Chondrocyte (in vitro differentiated cells): ENCODE data around the gene ARHGAP1. TPM values are rescaled to one million over a fixed set of nuclear protein-coding genes. Genes with fewer than 3 reads are reported as not detected.

ENCODE experiments used
- DNase-seq: peaks from one replicate; pipeline ENCODE4 v3.0.0; 2021; ENCODE audit warnings: mixed read lengths, low spot score
- H3K27ac Mint-ChIP-seq: one replicate; pipeline ENCODE4 v1.8.0; 2021; ENCODE audit warnings: mild to moderate bottlenecking, moderate library complexity, mixed read lengths; ENCODE audit not compliant: unreplicated experiment
- H3K27me3 Mint-ChIP-seq: 2 replicates; pipeline ENCODE4 v1.8.0; 2021; ENCODE audit warnings: low read depth, mixed read lengths
- H3K36me3 Mint-ChIP-seq: 2 replicates; pipeline ENCODE4 v1.8.0; 2021; ENCODE audit warnings: low read depth, mixed read lengths
- H3K4me1 Mint-ChIP-seq: 2 replicates; pipeline ENCODE4 v1.8.0; 2021; ENCODE audit warnings: low read depth, mild to moderate bottlenecking, mixed read lengths
- H3K4me3 Mint-ChIP-seq: one replicate; pipeline ENCODE4 v1.8.0; 2021; ENCODE audit warnings: mild to moderate bottlenecking, moderate library complexity, mixed read lengths; ENCODE audit not compliant: unreplicated experiment
- H3K9me3 Mint-ChIP-seq: 2 replicates; pipeline ENCODE4 v1.8.0; 2021; ENCODE audit warnings: low read depth, mixed read lengths
- total RNA-seq: library from RNA; stranded (reverse); gene quantifications from 3 replicates; pipeline ENCODE4 v1.2.1, GENCODE V29; 2021
- TF ChIP-seq, protein P1 (sequence below): fragments of 200-600 bp; sonication (generic); IDR thresholded peaks from 2 replicates; pipeline ENCODE4 v1.5.0; 2021; ENCODE audit warnings: antibody characterized with exemption, mild to moderate bottlenecking, moderate library complexity

The ARHGAP1 gene
- total RNA-seq, 1 donor from 2014 or later, result 163 TPM

DNA sequence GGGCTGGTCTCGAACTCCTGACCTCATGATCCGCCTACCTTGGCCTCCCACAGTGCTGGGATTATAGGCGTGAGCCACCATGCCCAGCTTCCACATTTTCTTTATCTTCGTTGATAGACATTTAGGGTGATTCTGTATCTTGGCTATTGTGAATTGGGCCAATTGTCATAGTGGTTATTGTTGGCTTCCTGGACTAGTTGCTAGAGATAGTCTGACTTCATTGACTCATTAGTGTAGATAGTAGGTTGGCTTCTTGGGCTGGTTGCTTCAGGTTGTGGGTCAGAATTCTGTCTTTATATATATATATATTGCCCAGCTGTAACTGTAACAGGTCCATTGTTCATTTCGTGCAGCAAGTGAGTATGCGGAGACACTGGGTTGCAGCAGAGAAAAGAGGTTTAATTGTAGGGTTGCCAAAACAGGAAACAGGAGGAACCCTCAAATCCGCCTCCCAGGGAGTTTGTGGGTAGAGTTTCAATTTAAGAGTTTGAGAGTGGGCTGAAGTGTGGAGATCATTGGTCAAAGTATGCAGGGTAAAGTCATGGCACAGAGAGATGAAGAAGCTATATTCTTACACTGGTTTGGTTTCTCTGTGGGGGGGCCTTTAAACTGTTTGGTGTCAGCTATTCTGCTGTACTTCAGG lies 61.1 kb downstream of the ARHGAP1 start:
- Mint-ChIP-seq H3K9me3 (no peaks in the 10 kb centered on the region), H3K27me3 (no peaks in the 10 kb centered on the region), H3K4me1 (no peaks in the 10 kb centered on the region), H3K4me3 (no peak overlapping the region), H3K36me3 (peaks cover 8% of the 10 kb centered on the region), H3K27ac (no peak overlapping the region)
- TF ChIP-seq, protein P1, sequence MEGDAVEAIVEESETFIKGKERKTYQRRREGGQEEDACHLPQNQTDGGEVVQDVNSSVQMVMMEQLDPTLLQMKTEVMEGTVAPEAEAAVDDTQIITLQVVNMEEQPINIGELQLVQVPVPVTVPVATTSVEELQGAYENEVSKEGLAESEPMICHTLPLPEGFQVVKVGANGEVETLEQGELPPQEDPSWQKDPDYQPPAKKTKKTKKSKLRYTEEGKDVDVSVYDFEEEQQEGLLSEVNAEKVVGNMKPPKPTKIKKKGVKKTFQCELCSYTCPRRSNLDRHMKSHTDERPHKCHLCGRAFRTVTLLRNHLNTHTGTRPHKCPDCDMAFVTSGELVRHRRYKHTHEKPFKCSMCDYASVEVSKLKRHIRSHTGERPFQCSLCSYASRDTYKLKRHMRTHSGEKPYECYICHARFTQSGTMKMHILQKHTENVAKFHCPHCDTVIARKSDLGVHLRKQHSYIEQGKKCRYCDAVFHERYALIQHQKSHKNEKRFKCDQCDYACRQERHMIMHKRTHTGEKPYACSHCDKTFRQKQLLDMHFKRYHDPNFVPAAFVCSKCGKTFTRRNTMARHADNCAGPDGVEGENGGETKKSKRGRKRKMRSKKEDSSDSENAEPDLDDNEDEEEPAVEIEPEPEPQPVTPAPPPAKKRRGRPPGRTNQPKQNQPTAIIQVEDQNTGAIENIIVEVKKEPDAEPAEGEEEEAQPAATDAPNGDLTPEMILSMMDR, result no peak
- no peak for DNase-seq

DNA sequence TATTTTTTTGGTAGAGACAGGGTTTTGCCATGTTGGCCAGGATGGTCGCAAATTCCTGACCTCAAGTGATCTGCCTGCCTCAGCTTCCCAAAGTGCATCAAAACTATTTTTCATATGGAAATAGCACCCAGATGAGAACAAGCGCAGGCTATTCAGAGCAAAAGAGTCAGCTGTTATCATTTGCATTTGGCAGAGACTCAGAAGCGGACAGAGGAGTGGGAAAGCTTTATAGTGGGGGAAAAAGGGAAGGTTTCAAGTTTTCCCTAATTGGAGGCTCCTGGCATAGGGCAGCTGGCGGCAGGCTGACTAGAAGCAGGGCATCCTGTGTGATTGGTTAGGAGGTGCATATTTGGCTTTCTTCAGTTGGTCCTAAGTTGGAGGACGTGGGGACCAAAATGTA lies 62.9 kb downstream of the ARHGAP1 start:
- Mint-ChIP-seq H3K27ac (no peak overlapping the region), H3K27me3 (no peaks in the 10 kb centered on the region), H3K9me3 (no peaks in the 10 kb centered on the region), H3K4me1 (no peaks in the 10 kb centered on the region), H3K4me3 (no peak overlapping the region), H3K36me3 (peaks cover 6% of the 10 kb centered on the region)
- DNase-seq, result no peak
- TF ChIP-seq, protein P1, result no peak

DNA sequence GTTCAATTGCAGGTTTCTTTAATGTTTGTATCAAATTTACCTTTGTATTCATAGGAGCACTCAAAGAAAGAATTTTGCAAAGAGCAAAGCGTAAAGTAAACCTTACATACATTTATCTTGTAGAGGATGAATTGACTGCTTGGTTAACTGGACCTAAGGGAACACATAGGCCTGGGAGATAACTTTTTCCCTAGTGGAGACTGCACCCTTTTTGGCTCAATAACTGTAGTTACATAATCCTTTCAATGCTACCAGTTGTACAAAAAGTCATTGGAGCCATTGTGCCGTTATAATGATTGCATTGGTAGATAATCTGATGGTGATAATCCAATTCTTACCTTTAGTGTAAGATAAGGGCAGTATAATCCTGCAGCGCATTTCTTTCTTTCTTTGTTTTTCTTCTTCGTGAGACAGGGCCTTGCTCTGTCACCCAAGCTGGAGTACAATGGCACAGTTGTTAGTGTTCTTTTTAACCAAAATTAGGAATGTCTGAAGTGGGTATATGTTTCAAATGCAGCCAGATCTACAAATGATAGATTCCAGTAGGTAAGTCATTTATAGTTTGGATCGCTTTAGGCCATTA lies 64.8 kb downstream of the ARHGAP1 start:
- Mint-ChIP-seq H3K36me3 (peaks cover 11% of the 10 kb centered on the region), H3K27ac (no peak overlapping the region), H3K4me1 (no peaks in the 10 kb centered on the region), H3K9me3 (no peaks in the 10 kb centered on the region), H3K27me3 (no peaks in the 10 kb centered on the region), H3K4me3 (no peak overlapping the region)
- TF ChIP-seq, protein P1, result no peak
- no peak for DNase-seq

DNA sequence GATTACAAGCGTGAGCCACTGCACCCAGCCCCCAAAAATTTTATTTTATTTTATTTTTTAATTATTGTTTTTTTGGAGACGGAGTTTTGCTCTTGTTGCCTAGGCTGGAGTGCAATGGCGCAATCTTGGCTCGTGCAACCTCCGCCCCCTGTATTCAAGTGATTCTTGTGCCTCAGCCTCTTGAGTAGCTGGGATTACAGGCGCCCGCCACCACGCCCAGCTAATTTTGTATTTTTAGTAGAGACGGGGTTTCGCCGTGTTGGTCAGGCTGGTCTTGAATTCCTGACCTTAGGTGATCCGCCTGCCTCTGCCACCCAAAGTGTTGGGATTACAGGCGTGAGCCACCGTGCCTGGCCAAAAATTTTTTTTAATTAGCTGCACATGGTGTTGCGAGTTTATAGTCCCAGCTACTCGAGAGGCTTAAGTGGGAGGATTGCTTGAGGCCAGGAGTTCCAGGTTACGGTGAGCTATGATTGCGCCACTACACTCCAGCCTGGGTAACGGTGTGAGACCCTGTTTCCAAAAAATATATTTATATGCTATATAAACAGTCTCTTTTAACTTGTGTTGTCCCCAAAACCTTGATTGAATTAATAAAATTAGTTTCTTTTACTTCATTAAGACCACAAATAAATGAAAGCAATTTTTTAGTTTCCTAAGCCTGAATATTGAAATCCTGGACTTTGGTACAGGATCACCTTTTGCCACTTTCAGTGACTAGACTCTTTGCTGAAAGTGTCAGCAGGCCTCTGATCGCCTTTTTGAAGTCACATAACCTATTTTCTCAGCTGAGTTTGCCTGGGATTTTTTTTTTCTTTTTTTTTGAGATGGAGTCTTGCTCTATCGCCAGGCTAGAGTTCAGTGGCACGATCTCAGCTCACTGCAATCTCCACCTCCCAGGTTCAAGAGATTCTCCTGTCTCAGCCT lies 66.9 kb downstream of the ARHGAP1 start:
- Mint-ChIP-seq H3K4me1 (no peaks in the 10 kb centered on the region), H3K27ac (no peak overlapping the region), H3K36me3 (peaks cover 9% of the 10 kb centered on the region), H3K4me3 (no peak overlapping the region), H3K9me3 (no peaks in the 10 kb centered on the region), H3K27me3 (no peaks in the 10 kb centered on the region)
- no peak for DNase-seq
- TF ChIP-seq, protein P1, result no peak

DNA sequence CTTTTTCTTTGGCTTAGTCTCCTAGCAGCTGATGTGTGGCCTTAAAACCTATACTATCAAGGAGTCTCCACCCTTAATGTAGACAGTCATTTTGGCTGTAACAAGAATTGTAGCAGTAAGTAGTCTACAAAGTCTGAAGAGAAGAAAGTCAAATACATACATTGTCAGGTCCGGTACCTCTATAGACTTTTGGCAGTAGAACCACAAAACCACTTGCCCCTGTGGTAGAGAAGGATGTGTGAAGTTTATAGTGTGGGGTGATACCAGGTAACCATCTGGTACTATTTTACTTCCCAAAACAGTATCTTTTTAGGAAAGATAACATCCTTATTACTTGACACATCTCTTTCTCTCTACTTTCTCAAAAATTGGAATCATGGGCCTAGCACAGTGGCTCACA lies 67.9 kb downstream of the ARHGAP1 start:
- Mint-ChIP-seq H3K27me3 (no peaks in the 10 kb centered on the region), H3K9me3 (no peaks in the 10 kb centered on the region), H3K36me3 (peaks cover 7% of the 10 kb centered on the region), H3K27ac (no peak overlapping the region), H3K4me1 (no peaks in the 10 kb centered on the region), H3K4me3 (no peak overlapping the region)
- TF ChIP-seq, protein P1, result no peak
- no peak for DNase-seq
